ENCODE measurements around the gene SYNDIG1.

SYNDIG1 gene

GRCh38 chr20:24572862-24573261, 103.4 kb downstream of the SYNDIG1 start:
- no peak for TF ChIP-seq CTCF (IDR thresholded peaks at IDR 0.05; ENCODE audit: insufficient read depth, missing control alignments)
- DNase-seq (ENCODE audit: insufficient read length, low spot score) (no peak), FAIRE-seq (no peak)

DNA sequence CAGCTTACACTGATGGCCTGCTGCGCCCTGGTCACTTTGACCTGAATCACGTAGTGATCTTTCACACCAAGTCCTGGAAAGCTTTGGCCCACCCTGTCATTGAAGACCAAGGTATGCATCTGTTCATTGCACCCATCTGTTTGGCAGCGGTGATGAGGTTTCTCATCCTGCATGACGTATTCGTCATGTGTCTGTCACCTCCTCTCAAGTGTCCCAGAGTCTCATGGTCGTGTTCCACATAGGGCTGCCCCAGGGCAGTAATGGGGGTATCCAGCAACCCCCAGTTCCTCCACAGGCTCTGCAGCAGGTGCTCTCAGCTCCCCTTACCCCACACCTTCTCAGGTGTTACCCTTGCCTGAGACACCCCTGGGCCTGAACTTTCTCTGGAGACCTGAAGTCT, 104.1 kb downstream of the SYNDIG1 start:
- TF ChIP-seq CTCF (IDR thresholded peaks at IDR 0.05; ENCODE audit: insufficient read depth, missing control alignments), result no peak
- no peak for DNase-seq (ENCODE audit: insufficient read length, low spot score)
- no peak for FAIRE-seq

DNA sequence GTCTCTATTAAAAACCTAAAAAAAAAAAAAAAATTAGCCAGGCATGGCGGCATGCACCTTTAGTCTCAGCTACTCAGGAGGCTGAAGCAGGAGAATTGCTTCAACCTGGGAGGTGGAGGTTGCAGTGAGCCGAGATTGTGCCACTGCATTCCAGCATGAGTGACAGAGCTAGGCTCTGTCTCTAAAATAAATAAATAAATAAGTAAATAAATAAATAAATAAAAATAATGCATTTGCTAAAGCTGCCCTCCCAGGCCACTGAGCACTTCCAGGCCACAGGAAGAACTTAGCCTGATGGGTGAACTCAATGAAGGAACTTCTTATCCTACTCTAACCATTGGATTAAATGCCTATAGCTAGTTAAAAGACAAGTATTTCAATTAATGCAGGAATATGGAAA, 104.9 kb downstream of the SYNDIG1 start:
- FAIRE-seq (no peak), DNase-seq (ENCODE audit: insufficient read length, low spot score) (no peak)
- no peak for TF ChIP-seq CTCF (IDR thresholded peaks at IDR 0.05; ENCODE audit: insufficient read depth, missing control alignments)

GRCh38 chr20:24574797-24575196, 105.4 kb downstream of the SYNDIG1 start:
- DNase-seq (ENCODE audit: insufficient read length, low spot score), result no peak
- FAIRE-seq, result no peak
- no peak for TF ChIP-seq CTCF (IDR thresholded peaks at IDR 0.05; ENCODE audit: insufficient read depth, missing control alignments)

GRCh38 chr20:24575811-24576210, 106.4 kb downstream of the SYNDIG1 start:
- FAIRE-seq (no peak), DNase-seq (ENCODE audit: insufficient read length, low spot score) (no peak)
- TF ChIP-seq CTCF (IDR thresholded peaks at IDR 0.05; ENCODE audit: insufficient read depth, missing control alignments), result no peak

GRCh38 chr20:24576447-24576846, 107.0 kb downstream of the SYNDIG1 start:
- FAIRE-seq (no peak), DNase-seq (ENCODE audit: insufficient read length, low spot score) (no peak)
- no peak for TF ChIP-seq CTCF (IDR thresholded peaks at IDR 0.05; ENCODE audit: insufficient read depth, missing control alignments)

GRCh38 chr20:24577271-24577909, 108.0 kb downstream of the SYNDIG1 start:
- no peak for TF ChIP-seq CTCF (IDR thresholded peaks at IDR 0.05; ENCODE audit: insufficient read depth, missing control alignments)
- DNase-seq (ENCODE audit: insufficient read length, low spot score) (no peak), FAIRE-seq (no peak)

All from D721Med (cell line).